Smooth muscle cell of the coronary artery (primary cell): ENCODE measurements around the gene SH3RF1. TPM values are rescaled to one million over a fixed set of nuclear protein-coding genes. Genes with fewer than 3 reads are reported as not detected.

ENCODE experiments used
- total RNA-seq: library from RNA; depleted of rRNA; stranded (reverse); fragments of >200 nt; gene quantifications from 2 replicates; pipeline ENCODE4 v1.2.3, GENCODE V29; 2014; ENCODE audit warnings: low replicate concordance

SH3RF1 gene
- total RNA-seq = 8.7 and 19.5 TPM in 2 replicates

GRCh38 chr4:169270810-169271691, at the start of gene SH3RF1:
Gene SH3RF1 (minus strand): TSS chr4:169270956. CDS start chr4:169269212, 1,744 bp downstream.

